CD14-positive monocyte (primary cell): ENCODE data around the gene CTF1. TPM values are rescaled to one million over a fixed set of nuclear protein-coding genes. Genes with fewer than 3 reads are reported as not detected.

Experiments
- DNase-seq, 3 donors: peaks; one replicate each; pipeline ENCODE4 v3.0.0-alpha.2; 2011 to 2022
- H2AFZ ChIP-seq: 2 replicates; pipeline ENCODE4 v1.6.0; 2012; ENCODE audit warnings: mild to moderate bottlenecking, low read depth, low read length, inconsistent platforms; ENCODE audit not compliant: insufficient read depth, poor library complexity, severe bottlenecking
- H3K27ac ChIP-seq, 2 donors: 1 replicate in 1 of 2; 2 replicates in 1 of 2; pipeline ENCODE4 v1.5.1; 2012 to 2013; ENCODE audit warnings: low read length in 2 of 2, control low read depth in 1 of 2, inconsistent platforms in 1 of 2, low read depth in 1 of 2, mild to moderate bottlenecking in 1 of 2
- H3K27me3 ChIP-seq, 2 donors: one replicate each; pipeline versions ENCODE4 v1.6.0 to v1.6.1; 2011 to 2013; ENCODE audit warnings: low read length in 2 of 2; ENCODE audit not compliant: control insufficient read depth in 2 of 2, insufficient read depth in 2 of 2
- H3K36me3 ChIP-seq, 2 donors: replicated peaks in 1 of 2; 1 replicate in 1 of 2; 2 replicates in 1 of 2; pipeline versions ENCODE4 v1.5.1 to v1.6.1; 2012 to 2013; ENCODE audit warnings: low read length in 2 of 2, control low read depth in 1 of 2, inconsistent platforms in 1 of 2, mild to moderate bottlenecking in 1 of 2; ENCODE audit not compliant: insufficient read depth in 2 of 2, control insufficient read depth in 1 of 2
- H3K4me1 ChIP-seq, 2 donors: 1 replicate in 1 of 2; 2 replicates in 1 of 2; pipeline versions ENCODE4 v1.5.1 to v1.6.1; 2012 to 2013; ENCODE audit warnings: low read length in 2 of 2, control low read depth in 1 of 2, inconsistent platforms in 1 of 2, mild to moderate bottlenecking in 1 of 2, moderate library complexity in 1 of 2; ENCODE audit not compliant: insufficient read depth in 2 of 2, control insufficient read depth in 1 of 2
- H3K4me2 ChIP-seq: replicated peaks from 2 replicates; pipeline ENCODE3; 2012; ENCODE audit warnings: low read length, moderate library complexity, mild to moderate bottlenecking; ENCODE audit not compliant: poor library complexity, severe bottlenecking; ENCODE audit errors: extremely low read depth
- H3K4me3 ChIP-seq, 3 experiments: fragments of 200-600 bp in 1 of 3; sonication (generic) in 1 of 3; replicated peaks in 1 of 3; 1 replicate in 2 of 3; 2 replicates in 1 of 3; pipeline ENCODE4 v1.5.1; 2011 to 2013; ENCODE audit warnings: low read length in 3 of 3, mild to moderate bottlenecking in 3 of 3, control low read depth in 2 of 3, low read depth in 2 of 3, inconsistent platforms in 1 of 3, moderate library complexity in 1 of 3
- H3K79me2 ChIP-seq: 2 replicates; pipeline ENCODE4 v1.6.0; 2012; ENCODE audit warnings: mild to moderate bottlenecking, control low read depth, inconsistent platforms, low read length, moderate library complexity; ENCODE audit not compliant: insufficient read depth
- H3K9ac ChIP-seq: 2 replicates; pipeline ENCODE4 v1.6.0; 2017; ENCODE audit warnings: low read length, mild to moderate bottlenecking; ENCODE audit not compliant: insufficient read depth, poor library complexity, severe bottlenecking
- H3K9me3 ChIP-seq, 2 donors: replicated peaks in 1 of 2; 1 replicate in 1 of 2; 2 replicates in 1 of 2; pipeline versions ENCODE4 v1.5.1 to v1.6.1; 2012 to 2013; ENCODE audit warnings: low read length in 2 of 2, control low read depth in 1 of 2; ENCODE audit not compliant: control insufficient read depth in 1 of 2, insufficient read depth in 1 of 2
- H4K20me1 ChIP-seq: 2 replicates; pipeline ENCODE4 v1.6.0; 2012; ENCODE audit warnings: mild to moderate bottlenecking, low read length, control low read depth, moderate library complexity; ENCODE audit not compliant: insufficient read depth
- H3K27ac Mint-ChIP-seq, 7 donors: one replicate each; pipeline ENCODE4 v1.8.0; 2020; ENCODE audit warnings: mild to moderate bottlenecking in 7 of 7, mixed read lengths in 7 of 7, moderate library complexity in 6 of 7, inconsistent platforms in 2 of 7
- H3K27me3 Mint-ChIP-seq, 3 donors: one replicate each; pipeline ENCODE4 v1.8.0; 2021 to 2022; ENCODE audit warnings: low read depth in 3 of 3, mild to moderate bottlenecking in 3 of 3, mixed read lengths in 3 of 3, moderate library complexity in 3 of 3, inconsistent platforms in 1 of 3
- H3K36me3 Mint-ChIP-seq, 2 donors: one replicate each; pipeline ENCODE4 v1.8.0; 2020; ENCODE audit warnings: mixed read lengths in 2 of 2, inconsistent platforms in 1 of 2, mild to moderate bottlenecking in 1 of 2
- H3K4me1 Mint-ChIP-seq: one replicate; pipeline ENCODE4 v1.8.0; 2020; ENCODE audit warnings: mild to moderate bottlenecking, mixed read lengths
- H3K4me3 Mint-ChIP-seq, 2 donors: one replicate each; pipeline ENCODE4 v1.8.0; 2020; ENCODE audit warnings: mild to moderate bottlenecking in 2 of 2, mixed read lengths in 2 of 2, moderate library complexity in 1 of 2
- H3K9me3 Mint-ChIP-seq, 7 donors: one replicate each; pipeline ENCODE4 v1.8.0; 2020 to 2022; ENCODE audit warnings: mixed read lengths in 7 of 7, mild to moderate bottlenecking in 6 of 7, moderate library complexity in 6 of 7, inconsistent platforms in 2 of 7
- WGBS: methylation state at CpG from one replicate; pipeline ENCODE4 v1.1.5; 2013; ENCODE audit warnings: missing lambda C conversion rate; ENCODE audit not compliant: insufficient coverage; 5-methylcytosine and 5-hydroxymethylcytosine counted together
- intact Hi-C, 2 donors: fragments of 100-400 bp; cut with micrococcal nuclease; formaldehyde crosslinking; loops; one replicate each; pipeline versions ENCODE4 v1.15.0 to v1.15.1; 2023
- polyA plus RNA-seq, 3 donors: library from polyadenylated mRNA; depleted of rRNA in 1 of 3; unstranded in 2 of 3; stranded (reverse) in 1 of 3; fragments of 300-500 nt in 2 of 3; fragments of >200 nt in 1 of 3; fragmentation: Illumina TruSeq in 2 of 3; gene quantifications; 1 replicate in 2 of 3; 2 replicates in 1 of 3; pipeline ENCODE4 v1.2.3, GENCODE V29; 2012 to 2021
- TF ChIP-seq, protein P1 (sequence below): fragments of 200-600 bp; IDR thresholded peaks from one replicate; pipeline ENCODE4 v1.8.0; 2022; ENCODE audit warnings: antibody characterized with exemption, mild to moderate bottlenecking

Gene CTF1
- polyA plus RNA-seq, 3 donors, result 0.93 TPM; not detected in 2

DNA sequence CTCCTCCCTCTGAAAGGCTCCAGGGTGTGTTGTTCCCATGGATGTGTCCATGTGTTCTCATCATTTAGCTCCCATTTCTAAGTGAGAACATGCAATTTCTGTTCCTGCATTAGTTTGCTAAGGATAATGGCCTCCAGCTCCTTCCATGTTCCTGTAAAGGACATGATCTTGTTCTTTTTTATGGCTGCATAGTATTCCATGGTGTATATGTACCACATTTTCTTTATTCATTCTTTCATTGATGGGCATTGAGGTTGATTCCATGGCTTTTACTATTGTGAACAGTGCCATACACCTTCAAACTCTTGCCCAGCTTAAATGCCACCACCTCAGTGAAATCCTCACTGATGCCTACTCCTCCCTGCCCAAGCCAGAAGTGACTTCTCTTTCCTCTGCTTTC is 47.9 kb downstream of the CTF1 start:
- no peak overlapping the region for H3K4me3 Mint-ChIP-seq
- peaks cover 24 to 38% of the 10 kb centered on the region in 2 donors for H3K36me3 ChIP-seq
- H3K27ac Mint-ChIP-seq, result peak overlapping the region in 2 of 7 donors; percentile 32 to 49

DNA sequence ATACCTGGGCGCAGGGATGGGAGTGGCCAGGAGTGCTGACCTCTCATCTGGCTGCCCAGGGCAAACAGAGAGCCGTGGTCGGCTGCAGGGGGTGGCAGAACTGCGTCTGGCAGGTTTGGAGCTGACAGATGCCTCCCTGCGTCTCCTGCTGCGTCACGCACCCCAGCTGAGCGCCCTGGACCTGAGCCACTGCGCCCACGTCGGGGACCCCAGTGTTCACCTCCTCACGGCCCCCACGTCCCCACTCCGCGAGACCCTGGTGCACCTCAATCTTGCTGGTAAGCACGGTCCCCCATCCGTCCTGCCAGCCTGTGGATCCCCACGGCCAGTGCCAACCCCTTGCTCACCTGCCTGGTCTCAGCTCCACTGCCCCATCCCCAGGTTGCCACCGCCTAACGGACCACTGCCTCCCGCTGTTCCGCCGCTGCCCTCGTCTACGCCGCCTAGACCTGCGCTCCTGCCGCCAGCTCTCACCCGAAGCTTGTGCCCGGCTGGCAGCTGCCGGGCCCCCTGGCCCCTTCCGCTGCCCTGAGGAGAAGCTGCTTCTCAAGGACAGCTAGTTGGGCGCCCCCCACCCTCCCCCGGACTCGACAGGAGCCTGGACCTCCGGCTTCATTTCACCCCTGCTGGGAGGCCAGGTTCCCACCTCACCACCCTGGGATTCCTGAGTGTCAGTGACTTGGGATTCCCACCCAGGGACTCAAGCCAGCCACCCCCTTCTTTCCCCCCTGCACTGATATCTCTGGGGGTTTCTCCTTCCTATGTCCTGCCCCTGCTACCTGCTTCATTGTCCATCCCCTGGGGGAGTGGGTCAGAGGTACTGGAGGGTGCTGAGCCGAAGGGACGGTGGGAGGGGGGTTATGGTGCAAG is 50.5 kb downstream of the CTF1 start:
- no peak for DNase-seq
- Histone ChIP-seq H3K4me3 (no peak overlapping the region), H3K4me2 (no peak overlapping the region), H3K36me3 (peaks cover 24 to 37% of the 10 kb centered on the region in 2 donors), H3K27me3 (no peaks in the 10 kb centered on the region), H2AFZ (no peak overlapping the region), H3K4me1 (peaks cover 31 to 34% of the 10 kb centered on the region in 2 donors), H3K9ac (no peak overlapping the region), H4K20me1 (peaks cover 30% of the 10 kb centered on the region), H3K27ac (no peak overlapping the region), H3K79me2 (peaks cover 30% of the 10 kb centered on the region), H3K9me3 (no peaks in the 10 kb centered on the region)
- Mint-ChIP-seq H3K9me3 (peaks cover 0 to 1% (median 0%) of the 10 kb centered on the region in 7 donors), H3K4me1 (peaks cover 28% of the 10 kb centered on the region), H3K36me3 (peaks cover 20 to 43% of the 10 kb centered on the region in 2 donors), H3K27me3 (peaks cover 0 to 3% (median 0%) of the 10 kb centered on the region in 3 donors), H3K4me3 (no peak overlapping the region), H3K27ac (peak overlapping the region in 1 of 7 donors; percentile 48)
- intact Hi-C loops, result no loop called here
- 95% methylated on average over 38 of the region's 38 CpGs for WGBS
- TF ChIP-seq, protein P1, sequence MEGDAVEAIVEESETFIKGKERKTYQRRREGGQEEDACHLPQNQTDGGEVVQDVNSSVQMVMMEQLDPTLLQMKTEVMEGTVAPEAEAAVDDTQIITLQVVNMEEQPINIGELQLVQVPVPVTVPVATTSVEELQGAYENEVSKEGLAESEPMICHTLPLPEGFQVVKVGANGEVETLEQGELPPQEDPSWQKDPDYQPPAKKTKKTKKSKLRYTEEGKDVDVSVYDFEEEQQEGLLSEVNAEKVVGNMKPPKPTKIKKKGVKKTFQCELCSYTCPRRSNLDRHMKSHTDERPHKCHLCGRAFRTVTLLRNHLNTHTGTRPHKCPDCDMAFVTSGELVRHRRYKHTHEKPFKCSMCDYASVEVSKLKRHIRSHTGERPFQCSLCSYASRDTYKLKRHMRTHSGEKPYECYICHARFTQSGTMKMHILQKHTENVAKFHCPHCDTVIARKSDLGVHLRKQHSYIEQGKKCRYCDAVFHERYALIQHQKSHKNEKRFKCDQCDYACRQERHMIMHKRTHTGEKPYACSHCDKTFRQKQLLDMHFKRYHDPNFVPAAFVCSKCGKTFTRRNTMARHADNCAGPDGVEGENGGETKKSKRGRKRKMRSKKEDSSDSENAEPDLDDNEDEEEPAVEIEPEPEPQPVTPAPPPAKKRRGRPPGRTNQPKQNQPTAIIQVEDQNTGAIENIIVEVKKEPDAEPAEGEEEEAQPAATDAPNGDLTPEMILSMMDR, result no peak

More for the DNA sequence above, 47.9 kb downstream of the CTF1 start:
- peaks cover 16 to 18% of the 10 kb centered on the region in 2 donors for H3K4me1 ChIP-seq
- peaks cover 5% of the 10 kb centered on the region for H3K79me2 ChIP-seq
- no peak overlapping the region for H2AFZ ChIP-seq
- peaks cover 0 to 1% (median 0%) of the 10 kb centered on the region in 7 donors for H3K9me3 Mint-ChIP-seq
- peaks cover 16% of the 10 kb centered on the region for H3K4me1 Mint-ChIP-seq
- intact Hi-C loops, result no loop called here
- TF ChIP-seq, protein P1, result no peak
- no peak overlapping the region for H3K27ac ChIP-seq
- peaks cover 0 to 2% (median 0%) of the 10 kb centered on the region in 3 donors for H3K27me3 Mint-ChIP-seq
- H4K20me1 ChIP-seq, result peaks cover 5% of the 10 kb centered on the region
- peaks cover 29 to 55% of the 10 kb centered on the region in 2 donors for H3K36me3 Mint-ChIP-seq
- H3K9ac ChIP-seq, result no peak overlapping the region
- no peak overlapping the region for H3K4me3 ChIP-seq
- no peaks in the 10 kb centered on the region for H3K9me3 ChIP-seq
- H3K27me3 ChIP-seq, result no peaks in the 10 kb centered on the region
- DNase-seq, result no peak
- no peak overlapping the region for H3K4me2 ChIP-seq
